ENCODE data around the gene HOXA10.

GRCh38 chr7:27201580-27202017 lies 27.5 kb upstream of the HOXA10 start:
- TF ChIP-seq CTCF (IDR thresholded peaks at IDR 0.05; ENCODE audit: low read depth, low read length) = no peak
- no peak for TF ChIP-seq POLR2A (IDR thresholded peaks at IDR 0.05; ENCODE audit: extremely low read depth, insufficient read length)
- TF ChIP-seq, protein P1, sequence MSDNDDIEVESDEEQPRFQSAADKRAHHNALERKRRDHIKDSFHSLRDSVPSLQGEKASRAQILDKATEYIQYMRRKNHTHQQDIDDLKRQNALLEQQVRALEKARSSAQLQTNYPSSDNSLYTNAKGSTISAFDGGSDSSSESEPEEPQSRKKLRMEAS (IDR thresholded peaks at IDR 0.05; ENCODE audit: low read depth, low read length) = no peak; the same call in none of the 2 replicates
